COLO829 (cell line): ENCODE data around the gene UBAC2.
"Not testable (repeated sequence)": the region's sequence is repeated elsewhere in the genome, so short reads cannot be mapped to it uniquely, and the experiment has no call there.

ENCODE experiments used
- DNase-seq: peaks from one replicate; pipeline ENCODE4 v3.0.0; 2012; ENCODE audit warnings: low spot score

Gene UBAC2

GRCh38 chr13:99379856-99380801, 179.5 kb downstream of the UBAC2 start:
- no peak for DNase-seq

- DNase-seq, result no peak
These were observed 180.4 kb downstream of the UBAC2 start for GRCh38 chr13:99380921-99381645.

DNA sequence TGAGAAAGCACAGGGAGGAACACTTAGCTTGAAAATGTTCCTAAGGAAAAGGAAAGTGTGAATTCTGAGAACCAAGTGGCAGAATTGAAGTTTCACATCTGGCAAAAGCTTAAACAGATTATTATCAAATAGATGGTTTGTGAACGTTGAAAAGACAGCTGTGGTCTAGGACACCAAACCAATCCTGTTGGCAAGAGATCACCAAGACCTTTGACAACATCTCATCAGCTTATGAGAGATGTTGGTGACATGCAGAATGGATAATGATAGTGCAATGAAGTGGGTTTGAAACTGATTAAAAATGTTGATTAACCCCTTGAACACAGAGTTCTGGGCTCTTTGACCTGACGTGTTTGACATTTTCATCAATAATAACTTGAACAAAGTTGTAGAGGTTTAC, 181.1 kb downstream of the UBAC2 start:
- DNase-seq, result no peak

- DNase-seq, result no peak
These were observed 181.9 kb downstream of the UBAC2 start for GRCh38 chr13:99382428-99383133.

DNA sequence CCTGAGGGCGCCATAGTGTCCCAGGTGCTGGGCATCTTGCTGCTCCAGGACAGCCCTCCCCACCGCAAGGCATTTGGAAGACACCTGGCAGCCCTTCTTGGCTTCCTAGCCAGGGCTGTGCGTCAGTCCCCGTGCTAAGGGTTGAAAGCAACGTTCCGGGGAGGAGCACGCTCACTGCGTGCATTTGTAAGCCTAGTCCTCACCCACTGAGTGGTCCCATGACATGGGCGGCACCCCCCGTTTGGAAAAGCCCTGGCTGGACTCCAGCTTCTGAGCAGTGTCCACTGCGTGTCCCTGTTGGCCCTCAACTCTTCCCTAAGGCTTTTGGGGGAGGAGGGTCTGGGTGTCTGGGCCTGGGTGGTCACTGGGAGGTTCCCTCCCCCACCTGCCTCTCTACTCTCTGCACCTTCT, 182.9 kb downstream of the UBAC2 start:
- no peak for DNase-seq

GRCh38 chr13:99383946-99384345, 183.3 kb downstream of the UBAC2 start:
- DNase-seq, result no peak

DNA sequence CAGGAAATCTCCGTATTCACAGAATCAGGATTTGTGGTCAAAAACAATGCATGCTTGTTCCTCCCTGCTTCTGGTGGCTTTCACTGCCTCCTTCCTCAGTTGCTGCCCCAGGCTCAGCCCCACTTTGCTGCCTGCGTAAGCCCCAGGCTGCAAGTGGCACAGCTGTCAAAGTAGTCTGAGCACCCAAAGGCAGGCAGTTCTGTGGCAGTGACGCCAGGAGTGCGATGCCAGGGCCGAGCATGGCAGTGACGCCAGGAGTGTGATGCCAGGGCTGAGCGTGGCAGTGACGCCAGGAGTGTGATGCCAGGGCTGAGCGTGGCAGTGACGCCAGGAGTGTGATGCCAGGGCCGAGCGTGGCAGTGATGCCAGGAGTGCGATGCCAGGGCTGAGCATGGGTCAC, 183.8 kb downstream of the UBAC2 start:
- DNase-seq, result no peak

DNA sequence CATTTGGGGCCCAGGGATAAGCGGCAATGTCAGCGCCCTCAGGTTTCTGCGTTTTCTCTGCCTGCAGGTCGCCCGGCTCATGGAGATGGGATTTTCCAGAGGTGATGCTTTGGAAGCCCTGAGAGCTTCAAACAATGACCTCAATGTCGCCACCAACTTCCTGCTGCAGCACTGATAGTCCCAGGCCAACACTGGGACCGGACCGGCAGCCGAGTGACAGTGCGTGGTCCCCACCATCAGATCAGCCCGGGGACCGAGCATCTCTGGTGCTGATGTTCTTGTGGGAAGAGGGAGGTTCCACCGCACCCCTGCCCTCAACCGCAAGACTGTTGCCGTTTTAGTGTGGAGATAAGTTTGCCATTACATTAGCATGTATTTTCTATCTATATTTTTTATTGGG, 184.5 kb downstream of the UBAC2 start:
- no peak for DNase-seq

GRCh38 chr13:99385940-99386339, 185.3 kb downstream of the UBAC2 start:
- DNase-seq, result no peak

DNA sequence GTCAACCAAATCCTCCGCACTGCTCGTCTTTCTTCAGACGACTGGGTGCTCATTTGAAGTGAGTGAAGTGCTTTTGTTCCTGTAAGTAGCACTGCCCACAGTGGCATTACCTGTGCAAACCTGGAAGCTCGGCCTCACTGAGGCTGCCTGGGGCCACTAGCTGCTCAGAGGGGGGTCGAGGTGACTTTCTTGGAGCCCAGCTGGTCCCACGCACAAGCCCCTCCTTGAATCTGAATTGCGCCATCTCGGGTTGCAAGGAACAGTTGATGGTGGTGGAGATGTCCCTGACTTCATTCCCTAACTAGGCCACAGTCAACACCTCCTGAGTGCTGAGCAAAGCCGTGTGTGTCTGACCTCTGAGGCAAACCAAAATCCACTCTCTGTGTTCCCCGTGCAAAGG, 185.8 kb downstream of the UBAC2 start:
- DNase-seq, result no peak

DNA sequence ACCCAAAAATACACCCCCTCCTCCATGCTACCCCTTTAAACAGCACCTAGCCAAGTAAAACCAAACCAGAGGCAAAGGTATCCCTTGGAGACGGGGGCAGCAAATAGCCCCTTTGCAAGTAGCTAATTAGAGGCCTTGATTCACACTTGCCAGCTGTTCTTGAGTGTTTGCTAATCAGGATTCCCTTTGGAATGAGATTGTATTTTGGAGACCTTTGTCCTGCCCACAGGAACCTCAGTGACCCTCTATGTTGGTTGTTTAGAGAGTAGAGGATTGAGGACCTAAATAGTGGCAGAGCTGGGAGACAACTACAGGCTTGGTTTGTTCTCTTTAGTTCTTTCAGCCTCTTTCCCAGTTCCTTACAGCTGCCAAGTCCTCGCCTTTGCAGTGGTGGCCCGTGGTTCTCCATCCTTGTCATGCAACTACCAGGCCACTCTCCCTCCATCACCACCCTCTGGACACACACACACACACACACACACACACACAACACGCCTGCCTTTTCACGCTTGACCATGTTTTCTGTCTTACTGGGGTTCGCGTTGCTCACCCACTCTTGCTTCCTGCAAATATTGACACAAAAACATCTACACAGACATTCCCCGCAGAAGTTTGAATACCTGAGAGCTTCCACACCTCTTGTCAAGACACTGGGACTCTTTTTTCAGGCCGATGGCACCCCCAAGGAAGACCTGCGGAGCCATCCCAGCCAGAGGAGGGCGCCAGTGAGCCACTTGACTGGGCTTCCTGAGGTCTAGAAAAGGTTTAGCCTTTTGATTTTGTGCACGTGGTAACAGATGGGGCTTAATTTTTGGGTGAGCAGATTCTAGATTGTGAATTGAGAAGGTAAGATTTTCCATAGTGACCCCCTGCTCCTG, 186.5 kb downstream of the UBAC2 start:
- DNase-seq, result peak; percentile 48

GRCh38 chr13:99388334-99388923, 187.8 kb downstream of the UBAC2 start:
- no peak for DNase-seq

DNA sequence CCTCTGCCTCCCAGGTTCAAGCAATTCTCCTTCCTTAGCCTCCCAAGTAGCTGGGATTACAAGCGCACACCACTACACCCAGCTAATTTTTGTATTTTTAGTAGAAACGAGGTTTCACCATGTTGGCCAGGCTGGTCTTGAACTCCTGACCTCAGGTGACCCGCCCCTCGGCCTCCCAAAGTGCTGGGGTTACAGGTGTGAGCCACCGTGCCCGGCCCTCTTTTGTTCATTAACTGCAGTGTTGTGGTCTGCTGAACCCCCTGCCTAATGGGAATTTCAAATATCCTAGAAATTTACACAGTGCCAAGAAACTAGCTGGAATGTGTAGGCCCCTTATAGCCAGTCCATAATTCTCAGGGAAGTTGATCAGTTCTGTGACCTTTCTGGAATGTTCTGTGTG, 188.4 kb downstream of the UBAC2 start:
- DNase-seq, result not testable (repeated sequence)

- DNase-seq, result no peak
These were observed 189.1 kb downstream of the UBAC2 start for GRCh38 chr13:99389520-99390304.

DNA sequence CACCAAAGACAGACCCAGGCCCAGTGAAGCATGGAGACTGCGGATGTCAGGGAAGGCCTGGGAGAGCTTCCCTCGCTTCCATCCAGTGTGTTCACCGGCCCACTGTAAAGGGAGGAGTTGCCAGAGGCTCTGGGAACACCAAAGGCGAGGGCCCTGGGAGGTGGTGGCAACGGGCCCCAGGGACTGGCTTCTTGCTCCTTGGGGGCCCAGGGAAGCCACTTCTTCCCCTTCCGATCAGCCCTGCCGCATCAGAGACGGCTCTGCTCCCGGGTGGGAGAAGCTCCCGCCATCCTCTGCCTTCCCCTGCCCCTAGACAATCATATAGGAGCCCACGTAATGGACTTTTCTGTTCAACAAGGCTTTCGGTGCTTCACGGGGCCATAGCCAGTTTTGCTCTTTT, 189.9 kb downstream of the UBAC2 start:
- DNase-seq, result no peak

DNA sequence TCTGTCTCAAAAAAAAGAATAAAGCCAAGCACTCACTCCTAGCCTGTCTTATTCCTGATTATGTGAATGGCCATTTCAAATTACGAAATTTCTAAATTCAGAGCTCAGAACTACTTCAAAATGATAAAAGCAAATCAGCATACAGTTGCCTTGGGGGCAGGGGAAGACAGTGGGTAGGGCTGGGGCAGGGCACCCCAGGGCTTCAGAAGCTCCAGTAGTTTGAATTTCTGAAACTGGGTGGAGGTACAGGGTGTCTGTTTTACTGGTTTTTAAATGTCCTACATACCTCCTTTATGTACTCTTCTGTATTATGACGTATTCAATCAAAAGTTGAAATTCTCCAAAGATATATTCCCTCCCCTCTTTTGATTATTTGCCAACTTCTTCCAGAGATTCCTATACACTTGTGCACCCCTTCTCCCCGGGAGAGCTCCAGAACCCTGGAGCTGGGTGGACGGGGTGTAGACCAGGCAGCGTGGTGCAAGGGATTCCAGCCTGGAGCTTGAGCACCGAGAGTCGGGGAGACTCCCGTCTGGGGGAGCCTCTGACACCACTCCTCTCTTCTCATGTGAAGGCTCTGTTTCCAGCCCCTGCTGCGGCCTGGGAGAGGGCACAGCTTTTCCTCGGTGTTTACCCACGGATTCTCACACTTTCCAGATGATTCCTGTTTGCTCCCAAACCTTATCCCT, 191.3 kb downstream of the UBAC2 start:
- DNase-seq, result no peak

- no peak for DNase-seq
These were observed 191.9 kb downstream of the UBAC2 start for GRCh38 chr13:99392470-99393135.

DNA sequence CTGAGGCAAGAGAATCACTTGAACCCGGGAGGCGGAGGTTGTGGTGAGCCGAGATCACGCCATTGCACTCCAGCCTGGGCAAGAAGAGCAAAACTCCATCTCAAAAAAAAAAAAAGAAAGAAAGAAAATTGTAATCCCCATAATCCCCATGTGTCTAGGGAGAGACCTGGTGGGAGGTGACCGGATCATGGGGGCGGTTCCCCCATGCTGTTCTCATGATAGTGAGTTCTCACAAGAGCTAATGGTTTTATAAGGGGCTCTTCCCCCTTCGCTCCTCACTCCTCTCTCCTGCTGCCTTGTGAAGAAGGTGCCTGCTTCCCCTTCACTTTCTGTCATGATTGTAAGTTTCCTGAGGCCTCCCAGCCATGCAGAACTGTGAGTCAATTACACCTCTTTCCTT, 192.7 kb downstream of the UBAC2 start:
- not testable (repeated sequence) for DNase-seq
